ENCODE results near the gene SRRM1.

The SRRM1 gene

GRCh38 chr1:24688621-24689195 lies 45.6 kb downstream of the SRRM1 start:
- no peak overlapping the region for H3K4me3 ChIP-seq (replicated peaks; ENCODE audit: insufficient read depth, low read length)
- TF ChIP-seq POLR2AphosphoS5 (IDR thresholded peaks at IDR 0.05; ENCODE audit: low read depth) (no peak), CTCF (IDR thresholded peaks at IDR 0.05; ENCODE audit: insufficient read depth, low read length) (peak; percentile 68)
- no peak overlapping the region for H3K27ac ChIP-seq (replicated peaks)
- DNase-seq (ENCODE audit: low read depth in 1 of 2, low spot score in 1 of 2) = peak in 1 of 2 experiments; percentile 75
- H3K27me3 ChIP-seq (ENCODE audit: insufficient read depth, poor library complexity, severe bottlenecking) = no peaks in the 10 kb centered on the region

- no peak for TF ChIP-seq POLR2AphosphoS5 (IDR thresholded peaks at IDR 0.05; ENCODE audit: low read depth)
- TF ChIP-seq CTCF (IDR thresholded peaks at IDR 0.05; ENCODE audit: insufficient read depth, low read length) = no peak
- TF ChIP-seq GABPA (IDR thresholded peaks at IDR 0.05; ENCODE audit: low read depth) = no peak
- TF ChIP-seq SPI1 (IDR thresholded peaks at IDR 0.05; ENCODE audit: borderline replicate concordance, low read depth) = no peak
- TF ChIP-seq, protein P1, sequence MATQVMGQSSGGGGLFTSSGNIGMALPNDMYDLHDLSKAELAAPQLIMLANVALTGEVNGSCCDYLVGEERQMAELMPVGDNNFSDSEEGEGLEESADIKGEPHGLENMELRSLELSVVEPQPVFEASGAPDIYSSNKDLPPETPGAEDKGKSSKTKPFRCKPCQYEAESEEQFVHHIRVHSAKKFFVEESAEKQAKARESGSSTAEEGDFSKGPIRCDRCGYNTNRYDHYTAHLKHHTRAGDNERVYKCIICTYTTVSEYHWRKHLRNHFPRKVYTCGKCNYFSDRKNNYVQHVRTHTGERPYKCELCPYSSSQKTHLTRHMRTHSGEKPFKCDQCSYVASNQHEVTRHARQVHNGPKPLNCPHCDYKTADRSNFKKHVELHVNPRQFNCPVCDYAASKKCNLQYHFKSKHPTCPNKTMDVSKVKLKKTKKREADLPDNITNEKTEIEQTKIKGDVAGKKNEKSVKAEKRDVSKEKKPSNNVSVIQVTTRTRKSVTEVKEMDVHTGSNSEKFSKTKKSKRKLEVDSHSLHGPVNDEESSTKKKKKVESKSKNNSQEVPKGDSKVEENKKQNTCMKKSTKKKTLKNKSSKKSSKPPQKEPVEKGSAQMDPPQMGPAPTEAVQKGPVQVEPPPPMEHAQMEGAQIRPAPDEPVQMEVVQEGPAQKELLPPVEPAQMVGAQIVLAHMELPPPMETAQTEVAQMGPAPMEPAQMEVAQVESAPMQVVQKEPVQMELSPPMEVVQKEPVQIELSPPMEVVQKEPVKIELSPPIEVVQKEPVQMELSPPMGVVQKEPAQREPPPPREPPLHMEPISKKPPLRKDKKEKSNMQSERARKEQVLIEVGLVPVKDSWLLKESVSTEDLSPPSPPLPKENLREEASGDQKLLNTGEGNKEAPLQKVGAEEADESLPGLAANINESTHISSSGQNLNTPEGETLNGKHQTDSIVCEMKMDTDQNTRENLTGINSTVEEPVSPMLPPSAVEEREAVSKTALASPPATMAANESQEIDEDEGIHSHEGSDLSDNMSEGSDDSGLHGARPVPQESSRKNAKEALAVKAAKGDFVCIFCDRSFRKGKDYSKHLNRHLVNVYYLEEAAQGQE (IDR thresholded peaks at IDR 0.05; ENCODE audit: insufficient replicate concordance, low read depth) = no peak
- H3K27ac ChIP-seq (replicated peaks) = no peak overlapping the region
- no peaks in the 10 kb centered on the region for H3K27me3 ChIP-seq (ENCODE audit: insufficient read depth, poor library complexity, severe bottlenecking)
- no peak for DNase-seq (ENCODE audit: low read depth in 1 of 2, low spot score in 1 of 2)
- H3K4me3 ChIP-seq (replicated peaks; ENCODE audit: insufficient read depth, low read length) = no peak overlapping the region
These were observed 47.9 kb downstream of the SRRM1 start for GRCh38 chr1:24691051-24691450.

- DNase-seq (ENCODE audit: low read depth in 1 of 2, low spot score in 1 of 2) = no peak
- Histone ChIP-seq H3K27ac (replicated peaks) (no peak overlapping the region), H3K27me3 (ENCODE audit: insufficient read depth, poor library complexity, severe bottlenecking) (no peaks in the 10 kb centered on the region), H3K4me3 (replicated peaks; ENCODE audit: insufficient read depth, low read length) (no peak overlapping the region)
- TF ChIP-seq GABPA (IDR thresholded peaks at IDR 0.05; ENCODE audit: low read depth) (no peak), CTCF (IDR thresholded peaks at IDR 0.05; ENCODE audit: insufficient read depth, low read length) (no peak), SPI1 (IDR thresholded peaks at IDR 0.05; ENCODE audit: borderline replicate concordance, low read depth) (no peak), POLR2AphosphoS5 (IDR thresholded peaks at IDR 0.05; ENCODE audit: low read depth) (no peak)
- TF ChIP-seq, protein P1 (IDR thresholded peaks at IDR 0.05; ENCODE audit: insufficient replicate concordance, low read depth) = no peak
These were observed 49.4 kb downstream of the SRRM1 start for GRCh38 chr1:24692351-24692980.

Measured in HL-60 (cell line).